ENCODE measurements around the gene PTF1A.

DNA sequence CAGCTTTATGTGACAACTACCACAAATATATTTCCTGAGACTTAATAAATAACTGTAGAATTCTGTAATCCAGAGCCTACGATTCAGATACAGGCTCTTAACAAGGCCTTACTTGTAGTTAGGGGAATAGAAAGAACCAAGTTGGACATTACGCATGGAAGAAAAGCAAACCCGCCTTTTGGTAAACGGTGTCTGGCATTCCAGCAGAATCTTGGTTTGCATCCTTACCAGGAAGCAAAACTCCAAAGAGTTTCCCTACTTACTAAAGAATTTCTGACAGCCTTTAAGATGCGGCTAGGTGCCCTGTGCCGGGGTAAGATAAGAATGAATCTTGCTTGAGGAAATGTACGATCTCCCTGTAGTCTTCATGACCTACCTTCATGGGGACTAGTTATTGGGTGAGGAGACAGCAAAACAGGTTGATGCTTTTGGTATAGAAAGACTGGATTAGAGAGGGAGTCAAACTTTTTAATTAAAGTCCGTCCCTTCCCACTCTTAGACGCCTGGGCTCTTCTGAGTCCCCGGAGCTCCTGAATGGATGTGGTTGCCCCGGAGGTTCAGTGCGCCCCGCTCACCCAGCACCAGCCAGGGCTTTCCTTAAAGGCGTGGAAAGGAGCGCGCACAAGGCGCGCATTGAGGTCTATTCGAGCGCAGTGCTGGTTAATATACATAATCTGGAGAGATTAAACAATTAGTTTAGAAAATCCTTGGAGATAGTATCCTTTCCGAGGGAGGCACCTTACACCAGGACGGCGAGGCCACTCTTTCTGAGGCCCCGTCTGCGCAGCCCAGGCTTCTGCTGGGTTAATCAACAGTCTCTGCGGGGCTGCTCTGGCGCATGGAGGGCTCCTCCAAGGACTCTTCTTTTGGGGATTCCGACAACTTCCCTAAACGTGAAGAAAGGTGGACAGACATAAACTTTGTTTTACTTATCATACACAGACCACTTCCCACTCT, 11.5 kb downstream of the PTF1A start:
- TF ChIP-seq GATA2 (IDR thresholded peaks at IDR 0.05; ENCODE audit: low read depth, low read length): no peak
- no peak for TF ChIP-seq GATA3 (IDR thresholded peaks at IDR 0.05; ENCODE audit: low read depth, low read length)

All from SH-SY5Y (cell line).